IPS-NIHi11 (cell line): ENCODE data around the gene LDLR.

ENCODE experiments used
- DNase-seq: peaks from one replicate; pipeline ENCODE4 v3.0.0; 2012; ENCODE audit warnings: mixed read lengths, low spot score

Gene LDLR

DNA sequence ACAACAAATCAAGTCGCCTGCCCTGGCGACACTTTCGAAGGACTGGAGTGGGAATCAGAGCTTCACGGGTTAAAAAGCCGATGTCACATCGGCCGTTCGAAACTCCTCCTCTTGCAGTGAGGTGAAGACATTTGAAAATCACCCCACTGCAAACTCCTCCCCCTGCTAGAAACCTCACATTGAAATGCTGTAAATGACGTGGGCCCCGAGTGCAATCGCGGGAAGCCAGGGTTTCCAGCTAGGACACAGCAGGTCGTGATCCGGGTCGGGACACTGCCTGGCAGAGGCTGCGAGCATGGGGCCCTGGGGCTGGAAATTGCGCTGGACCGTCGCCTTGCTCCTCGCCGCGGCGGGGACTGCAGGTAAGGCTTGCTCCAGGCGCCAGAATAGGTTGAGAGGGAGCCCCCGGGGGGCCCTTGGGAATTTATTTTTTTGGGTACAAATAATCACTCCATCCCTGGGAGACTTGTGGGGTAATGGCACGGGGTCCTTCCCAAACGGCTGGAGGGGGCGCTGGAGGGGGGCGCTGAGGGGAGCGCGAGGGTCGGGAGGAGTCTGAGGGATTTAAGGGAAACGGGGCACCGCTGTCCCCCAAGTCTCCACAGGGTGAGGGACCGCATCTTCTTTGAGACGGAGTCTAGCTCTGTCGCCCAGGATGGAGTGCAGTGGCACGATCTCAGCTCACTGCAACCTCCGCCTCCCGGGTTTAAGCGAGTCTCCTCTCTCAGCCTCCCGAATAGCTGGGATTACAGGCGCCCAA is at the start of gene LDLR:
LDLR (plus strand) TSS at position 210 of the 760 bp plus-strand sequence; CDS start at position 296, 86 bp downstream.
- DNase-seq, result peak; percentile 75

DNA sequence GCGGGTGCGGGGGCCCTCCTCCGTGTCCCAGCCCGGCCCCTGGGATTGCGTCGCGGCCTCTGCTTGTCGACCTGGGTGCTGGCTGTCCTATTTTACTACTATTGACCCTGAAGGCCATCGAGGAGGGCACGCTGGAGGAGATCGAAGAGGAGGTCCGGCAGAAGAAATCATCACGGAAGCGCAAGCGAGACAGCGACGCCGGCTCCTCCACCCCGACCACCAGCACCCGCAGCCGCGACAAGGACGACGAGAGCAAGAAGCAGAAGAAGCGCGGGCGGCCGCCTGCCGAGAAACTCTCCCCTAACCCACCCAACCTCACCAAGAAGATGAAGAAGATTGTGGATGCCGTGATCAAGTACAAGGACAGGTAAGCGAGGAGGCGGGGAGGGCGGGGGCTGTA is 48.1 kb upstream of the LDLR start:
- DNase-seq, result no peak

- DNase-seq, result peak; percentile 59
Measured at GRCh38 chr19:11041966-11042627, 47.2 kb upstream of the LDLR start.

- DNase-seq, result no peak
Measured at GRCh38 chr19:11044431-11044830, 44.8 kb upstream of the LDLR start.

- DNase-seq, result no peak
Measured at GRCh38 chr19:11045536-11045935, 43.7 kb upstream of the LDLR start.

DNA sequence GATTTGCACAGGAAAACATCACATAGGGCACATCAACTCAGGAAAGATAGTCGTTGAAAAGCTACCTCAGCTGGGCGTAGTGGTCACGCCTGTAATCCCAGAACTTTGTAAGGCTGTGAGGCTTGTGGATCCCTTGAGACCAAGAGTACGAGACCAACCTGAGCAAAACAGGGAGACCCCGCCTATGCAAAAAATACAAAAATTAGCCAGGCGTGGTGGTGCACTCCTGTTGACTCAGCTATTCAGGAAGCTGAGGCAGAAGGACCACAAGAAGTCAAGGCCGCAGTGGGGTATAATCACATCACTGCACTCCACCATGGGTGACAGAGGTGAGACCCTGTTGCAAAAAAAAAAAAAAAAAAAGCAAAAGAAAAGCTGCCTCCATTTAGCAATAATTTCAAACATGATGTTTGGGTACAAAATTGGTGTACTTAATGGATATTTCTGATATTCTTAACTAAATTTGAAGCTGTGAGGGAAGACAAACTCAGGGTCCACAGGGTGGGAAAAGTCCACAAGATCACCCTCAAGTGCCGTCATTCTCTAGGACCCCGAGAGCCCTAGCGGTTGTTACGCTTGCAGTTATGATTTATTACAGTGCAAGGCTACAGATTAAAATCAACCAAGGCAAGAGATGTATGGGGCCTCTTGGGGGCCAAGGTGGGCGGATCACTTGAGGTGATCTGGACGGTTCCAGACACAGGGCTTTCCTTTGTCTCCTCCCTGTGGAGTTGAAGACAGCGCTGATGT is 42.5 kb upstream of the LDLR start:
- DNase-seq, result no peak

- no peak for DNase-seq
Measured at GRCh38 chr19:11047866-11048265, 41.4 kb upstream of the LDLR start.

DNA sequence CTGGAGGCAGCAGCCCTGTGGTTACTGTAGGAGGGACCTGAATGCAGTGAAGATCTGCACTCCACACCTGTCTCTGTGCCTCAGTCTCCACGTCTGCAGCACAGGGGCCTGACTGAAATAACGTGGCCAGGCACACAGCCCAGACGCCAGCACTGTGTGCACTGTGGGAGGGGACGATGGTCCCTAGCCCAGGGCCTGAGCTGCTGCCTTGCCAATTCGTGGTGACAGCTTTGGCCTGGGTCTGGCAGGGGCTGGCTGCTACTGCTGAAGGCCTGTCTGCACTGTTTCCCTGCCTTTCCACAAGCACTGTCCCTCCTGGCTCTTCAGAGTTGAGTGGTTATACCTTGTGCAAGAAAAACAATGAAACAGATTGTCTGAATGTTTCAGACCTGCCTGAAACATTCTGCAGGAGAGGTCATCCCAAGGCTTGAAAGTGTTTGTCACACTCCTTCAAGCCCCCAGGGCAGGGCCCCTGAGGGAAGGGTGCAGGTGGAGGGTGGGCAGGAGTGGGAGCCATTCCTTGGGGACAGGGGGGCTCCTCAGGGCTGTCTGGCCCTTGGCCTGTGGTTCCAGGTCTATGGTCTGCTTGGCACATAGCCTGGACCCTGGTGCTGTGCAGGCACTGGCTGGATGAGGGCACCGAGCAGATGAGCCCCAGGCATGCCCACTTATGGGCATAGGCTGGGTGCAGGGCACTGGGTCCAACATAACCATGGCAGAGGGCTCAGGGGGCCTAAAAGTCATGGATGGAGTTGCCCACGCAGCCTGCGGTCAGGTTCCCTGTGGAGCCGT is 38.7 kb upstream of the LDLR start:
- no peak for DNase-seq

DNA sequence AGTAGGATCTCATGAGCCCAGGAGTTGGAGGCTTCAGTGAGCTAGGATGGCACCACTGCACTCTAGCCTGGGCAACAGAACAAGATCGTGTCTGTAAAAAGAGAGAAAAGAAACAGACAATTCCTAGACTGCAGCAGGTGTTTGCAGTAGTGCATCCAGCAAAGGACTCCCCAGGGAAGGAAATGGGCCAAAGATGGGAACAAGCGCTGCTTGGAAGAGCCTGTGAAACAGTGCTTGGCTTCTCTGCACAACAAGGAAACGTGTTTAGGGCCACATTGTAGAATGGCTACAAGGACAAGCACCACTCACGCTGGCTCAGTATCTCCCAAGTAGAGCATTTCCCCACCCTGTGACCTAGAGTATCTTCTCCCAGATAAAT is 35.5 kb upstream of the LDLR start:
- no peak for DNase-seq

GRCh38 chr19:11054200-11054599 is 35.1 kb upstream of the LDLR start:
- DNase-seq, result no peak

- DNase-seq, result no peak
Measured at GRCh38 chr19:11054628-11055027, 34.6 kb upstream of the LDLR start.

GRCh38 chr19:11058246-11059030 is 30.8 kb upstream of the LDLR start:
- DNase-seq, result no peak

GRCh38 chr19:11059511-11060358 is 29.5 kb upstream of the LDLR start:
- DNase-seq, result no peak

- no peak for DNase-seq
Measured at GRCh38 chr19:11061952-11062351, 27.3 kb upstream of the LDLR start.

- DNase-seq, result no peak
Measured at GRCh38 chr19:11063434-11063833, 25.8 kb upstream of the LDLR start.

DNA sequence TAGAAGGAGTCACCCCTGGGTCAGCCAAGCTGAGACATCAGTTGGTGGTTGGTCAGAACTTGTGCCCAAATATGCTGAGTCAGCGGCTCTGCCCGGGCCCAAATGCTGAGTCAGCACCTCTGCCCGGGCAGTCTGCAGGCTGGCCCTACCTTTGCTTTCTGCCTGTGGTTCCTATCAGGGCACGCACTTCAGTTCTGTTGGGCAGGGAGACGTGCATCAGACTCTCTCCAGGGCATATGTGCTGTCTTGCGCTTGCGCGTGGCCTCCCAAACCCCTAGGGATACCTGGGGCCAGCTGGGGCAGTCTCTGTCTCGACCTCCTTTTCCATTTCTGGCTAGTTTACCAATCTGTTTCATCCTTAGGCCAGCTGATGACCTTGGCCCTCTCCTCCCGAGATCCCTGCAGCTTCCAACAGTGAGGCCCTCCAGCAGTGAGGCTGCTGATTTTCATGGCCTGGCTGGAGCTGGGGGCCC is 24.4 kb upstream of the LDLR start:
- no peak for DNase-seq

DNA sequence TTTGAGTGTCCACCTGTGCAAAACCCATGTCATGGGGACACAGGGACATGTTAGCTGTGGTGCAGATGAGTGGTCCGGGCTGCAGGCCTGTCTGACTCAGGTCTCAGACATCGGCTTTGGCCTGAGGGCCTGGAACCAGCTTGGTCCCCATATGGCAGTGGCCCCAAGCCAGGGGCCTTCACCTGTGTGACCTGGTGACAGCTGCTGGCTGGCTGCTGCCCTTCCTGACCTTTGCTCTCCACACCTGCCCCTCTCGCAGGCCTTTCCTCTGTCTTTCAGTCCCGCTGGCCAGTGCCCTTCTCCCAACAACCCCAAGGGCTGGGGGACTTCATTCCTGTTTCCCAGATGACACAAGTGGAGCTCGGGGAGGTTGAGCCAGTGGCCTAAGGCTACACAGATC is 22.9 kb upstream of the LDLR start:
- DNase-seq, result no peak

DNA sequence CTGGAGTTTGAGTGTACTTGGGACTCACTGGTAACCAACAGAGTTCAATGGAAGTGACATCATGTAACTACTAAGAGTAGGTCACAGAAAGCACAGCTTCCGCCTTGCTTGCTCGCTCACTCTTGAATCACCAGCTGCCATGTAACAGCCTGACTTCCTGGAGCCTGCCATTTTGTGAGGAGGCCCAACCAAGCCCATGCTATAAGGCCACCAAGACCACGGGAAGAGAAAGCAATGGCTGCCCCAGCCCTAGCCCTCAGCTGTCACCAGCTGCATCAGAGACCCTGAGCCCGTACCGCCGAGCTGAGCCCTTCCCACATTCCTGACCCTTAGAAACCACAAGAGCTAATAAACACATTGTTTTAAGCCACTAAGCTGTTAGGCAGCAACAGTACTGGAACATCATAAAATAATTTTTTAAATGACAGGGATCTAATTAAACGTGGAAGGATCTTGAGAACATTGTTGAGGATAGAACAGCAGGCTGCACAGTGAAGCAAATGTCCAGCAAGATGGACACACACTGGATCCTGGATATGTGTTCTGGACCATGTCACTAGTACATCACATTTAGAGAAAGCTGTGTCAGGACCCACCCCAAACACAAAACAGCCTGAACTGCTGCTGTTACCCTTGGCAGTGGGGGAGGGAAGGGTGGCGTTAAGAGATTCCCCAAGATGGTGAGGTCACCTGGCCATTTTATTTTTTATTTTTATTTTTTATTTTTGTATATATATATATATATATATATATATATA is 21.7 kb upstream of the LDLR start:
- DNase-seq, result no peak

- DNase-seq, result no peak
Measured at GRCh38 chr19:11069561-11069960, 19.7 kb upstream of the LDLR start.

GRCh38 chr19:11070123-11070522 is 19.1 kb upstream of the LDLR start:
- no peak for DNase-seq
